ENCODE measurements around the gene AR.

- no peak for TF ChIP-seq EZH2 (optimal IDR thresholded peaks at IDR 0.05; ENCODE audit: low read depth, low read length)
- TF ChIP-seq CTCF (IDR thresholded peaks at IDR 0.05; ENCODE audit: low read length), result no peak
Measured at GRCh38 chrX:67718926-67719325, 175.1 kb downstream of the AR start.
